SKM-1 treated with dmso at 0.1 percent for 144 hours (cell line): ENCODE measurements around the gene LAPTM5.
A peak's percentile ranks its signal among the peaks of the same experiment; 100 is the strongest.

Experiments used
- DNase-seq: peaks from one replicate; lab custom pipeline; 2025; ENCODE audit not compliant: unreplicated experiment; lab: John Stamatoyannopoulos, UW

LAPTM5 gene

GRCh38 chr1:30744060-30744756, 13.4 kb downstream of the LAPTM5 start:
- DNase-seq = no peak

GRCh38 chr1:30743584-30744059, 14.0 kb downstream of the LAPTM5 start:
- peak; percentile 21 for DNase-seq

GRCh38 chr1:30742963-30743559, 14.5 kb downstream of the LAPTM5 start:
- no peak for DNase-seq

- no peak for DNase-seq
These were observed 15.1 kb downstream of the LAPTM5 start for GRCh38 chr1:30742300-30742962.

GRCh38 chr1:30741239-30741894, 16.2 kb downstream of the LAPTM5 start:
- no peak for DNase-seq

- no peak for DNase-seq
These were observed 17.0 kb downstream of the LAPTM5 start for GRCh38 chr1:30740251-30741238.

- no peak for DNase-seq
These were observed 18.0 kb downstream of the LAPTM5 start for GRCh38 chr1:30739601-30740000.

GRCh38 chr1:30738715-30739559, 18.6 kb downstream of the LAPTM5 start:
- DNase-seq = no peak

GRCh38 chr1:30738040-30738714, 19.4 kb downstream of the LAPTM5 start:
- no peak for DNase-seq

- DNase-seq = no peak
These were observed 20.1 kb downstream of the LAPTM5 start for GRCh38 chr1:30737357-30738039.

GRCh38 chr1:30735668-30736498, 21.7 kb downstream of the LAPTM5 start:
- DNase-seq = no peak

GRCh38 chr1:30735124-30735523, 22.4 kb downstream of the LAPTM5 start:
- DNase-seq = no peak

- DNase-seq = no peak
These were observed 23.0 kb downstream of the LAPTM5 start for GRCh38 chr1:30734580-30734979.

GRCh38 chr1:30734106-30734505, 23.5 kb downstream of the LAPTM5 start:
- no peak for DNase-seq

- DNase-seq = no peak
These were observed 24.1 kb downstream of the LAPTM5 start for GRCh38 chr1:30733493-30733892.

GRCh38 chr1:30732277-30732996, 25.1 kb downstream of the LAPTM5 start:
- peak; percentile 38 for DNase-seq

- DNase-seq = no peak
These were observed 25.7 kb downstream of the LAPTM5 start for GRCh38 chr1:30731806-30732276.
